Activated naive CD8-positive, alpha-beta T cell treated with anti-CD3 and anti-CD28 coated beads, Interleukin-2, amount 10 ng/mL, durations not matched to agents 7 days and 5 days (primary cell): ENCODE data around the gene SART3. TPM values are rescaled to one million over a fixed set of nuclear protein-coding genes. Genes with fewer than 3 reads are reported as not detected.
A peak's percentile ranks its signal among the peaks of the same experiment; 100 is the strongest.
"Not testable (repeated sequence)": the region's sequence is repeated elsewhere in the genome, so short reads cannot be mapped to it uniquely, and the experiment has no call there.

Source experiments
- ATAC-seq: fragments of 150-1000 bp; cut with Tn5 transposase; one replicate; pipeline ENCODE4 v1.10.0; 2021; ENCODE audit warnings: low read depth, moderate library complexity
- POLR2A ChIA-PET: fragments of 350-600 bp; sonication (Branson Sonifier 250); formaldehyde crosslinking; loops from one replicate; lab custom pipeline; 2021; ENCODE audit warnings: antibody characterized with exemption; lab: Charles Lee
- DNase-seq: peaks from one replicate; pipeline ENCODE4 v3.0.0; 2021
- H3K27ac Mint-ChIP-seq: one replicate; pipeline ENCODE4 v1.8.0; 2022; ENCODE audit warnings: mild to moderate bottlenecking, mixed read lengths
- H3K27me3 Mint-ChIP-seq: one replicate; pipeline ENCODE4 v1.8.0; 2022; ENCODE audit warnings: mild to moderate bottlenecking, moderate library complexity, mixed read lengths
- H3K36me3 Mint-ChIP-seq: one replicate; pipeline ENCODE4 v1.8.0; 2021; ENCODE audit warnings: mild to moderate bottlenecking, mixed read lengths
- H3K4me1 Mint-ChIP-seq: one replicate; pipeline ENCODE4 v1.8.0; 2021; ENCODE audit warnings: mixed read lengths
- H3K4me3 Mint-ChIP-seq: one replicate; pipeline ENCODE4 v1.8.0; 2022; ENCODE audit warnings: mild to moderate bottlenecking, moderate library complexity, mixed read lengths
- H3K9me3 Mint-ChIP-seq: one replicate; pipeline ENCODE4 v1.8.0; 2021; ENCODE audit warnings: mixed read lengths
- total RNA-seq, 2 experiments: library from RNA; stranded (reverse); gene quantifications; one replicate each; pipeline ENCODE4 v1.2.3, GENCODE V29; 2021

Gene SART3
- total RNA-seq, 2 experiments from 2014 or later = 79.9 to 88.3 TPM

DNA sequence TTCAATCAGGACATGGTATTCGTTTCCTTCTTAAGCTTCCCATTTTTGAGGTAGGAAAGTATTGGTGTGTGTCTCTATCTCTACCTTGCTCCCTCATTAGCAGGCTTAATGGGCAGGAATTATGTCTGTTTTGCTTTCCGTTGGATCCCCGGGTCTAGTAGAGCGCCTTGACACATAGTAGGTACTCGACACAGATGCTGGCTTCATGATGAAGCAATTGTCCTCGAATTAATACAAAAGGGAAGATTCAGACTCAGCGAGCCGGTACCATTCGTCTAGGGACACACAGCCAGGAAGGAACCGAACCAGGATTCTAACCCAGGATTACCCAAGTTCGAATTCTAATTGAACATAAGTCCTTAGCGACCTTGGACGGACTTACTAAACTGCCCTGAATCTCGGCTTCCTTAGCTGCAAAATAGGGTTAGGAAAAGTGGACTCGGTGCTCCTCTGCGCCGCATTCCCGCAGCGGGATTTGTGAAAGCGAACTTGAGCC lies 927 bp upstream of the SART3 start:
- DNase-seq (no peak), ATAC-seq (no peak)
- Mint-ChIP-seq H3K4me1 (peaks cover 41% of the 10 kb centered on the region), H3K27me3 (no peaks in the 10 kb centered on the region), H3K4me3 (peak overlapping the region; percentile 94), H3K36me3 (peaks cover 14% of the 10 kb centered on the region), H3K27ac (peak overlapping the region; percentile 98), H3K9me3 (no peaks in the 10 kb centered on the region)
- POLR2A ChIA-PET = interaction anchor here (0.7 to 12.2 kb wide), 8 partner anchors 8 to 295 kb away, joined by 3 to 146 read pairs (median 5); partner anchors contain the start of genes FICD, SELPLG and SSH1

DNA sequence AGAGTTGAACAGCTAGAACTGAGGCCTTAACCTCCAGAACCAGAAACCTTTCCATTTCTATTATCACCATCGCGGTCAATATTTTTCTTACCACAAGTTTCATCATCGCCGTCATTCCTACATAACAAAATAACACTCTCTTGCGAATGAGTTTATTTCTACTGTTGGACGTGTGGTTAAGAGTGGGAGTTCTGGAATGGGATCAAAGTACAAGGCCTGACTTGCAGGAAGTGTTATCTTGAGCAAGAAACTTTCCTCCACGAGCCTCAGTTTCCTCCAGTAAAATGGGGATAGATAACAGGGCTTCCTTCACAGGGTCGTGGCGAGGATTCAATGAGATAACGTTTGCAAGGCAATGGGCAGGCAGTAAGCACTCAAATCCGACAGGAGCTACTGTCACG lies 652 bp downstream of the SART3 start:
- Mint-ChIP-seq H3K4me1 (peaks cover 45% of the 10 kb centered on the region), H3K27ac (peak overlapping the region; percentile 98), H3K9me3 (no peaks in the 10 kb centered on the region), H3K27me3 (no peaks in the 10 kb centered on the region), H3K4me3 (peak overlapping the region; percentile 94), H3K36me3 (peaks cover 13% of the 10 kb centered on the region)
- DNase-seq = no peak
- POLR2A ChIA-PET = interaction anchor here (1.0 to 12.2 kb wide), 4 partner anchors 59 to 533 kb away, joined by 3 to 146 read pairs (median 70); partner anchors contain the start of genes ALKBH2 and SELPLG
- ATAC-seq = no peak

DNA sequence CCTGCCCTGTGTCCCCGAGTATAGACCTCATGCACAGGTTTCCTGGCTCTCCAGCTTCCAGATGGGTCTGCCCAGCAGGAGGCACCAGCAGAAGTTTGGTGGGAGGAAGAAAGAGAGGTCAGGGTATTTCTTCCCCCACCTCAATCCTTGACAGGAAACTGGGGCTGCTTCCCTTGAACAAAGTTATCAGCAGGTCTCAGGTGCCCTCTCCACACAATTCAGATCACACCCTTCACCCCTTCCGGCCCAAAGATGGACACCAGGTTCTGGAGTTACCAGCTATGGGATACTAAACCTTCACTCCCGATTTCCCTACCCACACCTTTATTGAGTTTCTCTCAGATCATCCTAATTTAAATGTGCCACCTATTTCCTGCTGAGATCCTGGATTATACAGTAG lies 1.2 kb downstream of the SART3 start:
- ATAC-seq (no peak), DNase-seq (no peak)
- POLR2A ChIA-PET = interaction anchor here (6.6 to 12.2 kb wide), 2 partner anchors 60 to 72 kb away, joined by 135 to 146 read pairs; partner anchors contain the start of gene SELPLG
- H3K4me3 Mint-ChIP-seq = peak overlapping the region; percentile 94
- H3K36me3 Mint-ChIP-seq = peaks cover 11% of the 10 kb centered on the region
- peaks cover 47% of the 10 kb centered on the region for H3K4me1 Mint-ChIP-seq
- H3K27me3 Mint-ChIP-seq = no peaks in the 10 kb centered on the region
- peak overlapping the region; percentile 98 for H3K27ac Mint-ChIP-seq
- no peaks in the 10 kb centered on the region for H3K9me3 Mint-ChIP-seq

DNA sequence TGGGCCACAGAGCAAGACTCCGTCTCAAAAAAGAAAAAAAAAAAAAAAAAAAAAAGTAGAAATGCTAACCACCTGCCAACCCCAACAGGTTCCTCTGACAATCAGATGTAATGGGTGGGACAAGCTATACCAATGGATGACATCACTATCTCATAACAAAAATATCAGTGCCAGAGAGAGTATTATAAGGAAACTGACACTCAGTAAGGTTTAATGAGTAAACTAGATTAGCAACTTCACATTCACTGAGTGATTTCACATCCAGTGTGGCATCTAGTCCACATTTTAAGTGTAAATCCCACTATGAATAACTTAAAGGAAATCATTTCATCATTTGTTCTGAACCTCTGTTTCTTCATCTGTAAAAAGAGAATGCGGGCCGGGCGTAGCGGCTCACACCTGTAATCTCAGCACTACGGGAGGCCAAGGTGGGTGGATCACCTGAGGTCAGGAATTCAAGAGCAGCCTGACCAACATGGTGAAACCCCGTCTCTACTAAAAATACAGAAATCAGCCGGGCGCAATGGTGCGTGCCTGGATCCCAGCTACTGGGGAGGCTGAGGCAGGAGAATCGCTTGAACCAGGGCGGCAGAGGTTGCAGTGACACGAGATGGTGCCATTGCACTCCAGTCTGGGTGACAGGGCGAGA lies 1.8 kb downstream of the SART3 start:
- DNase-seq (no peak), ATAC-seq (no peak)
- Mint-ChIP-seq H3K27ac (peak overlapping the region; percentile 15), H3K4me1 (peaks cover 46% of the 10 kb centered on the region), H3K36me3 (peaks cover 8% of the 10 kb centered on the region), H3K4me3 (peak overlapping the region; percentile 94), H3K27me3 (no peaks in the 10 kb centered on the region), H3K9me3 (no peaks in the 10 kb centered on the region)
- POLR2A ChIA-PET = interaction anchor here (1.0 to 6.6 kb wide), 2 partner anchors 9 to 73 kb away, joined by 3 to 146 read pairs; partner anchors contain the start of gene SELPLG

DNA sequence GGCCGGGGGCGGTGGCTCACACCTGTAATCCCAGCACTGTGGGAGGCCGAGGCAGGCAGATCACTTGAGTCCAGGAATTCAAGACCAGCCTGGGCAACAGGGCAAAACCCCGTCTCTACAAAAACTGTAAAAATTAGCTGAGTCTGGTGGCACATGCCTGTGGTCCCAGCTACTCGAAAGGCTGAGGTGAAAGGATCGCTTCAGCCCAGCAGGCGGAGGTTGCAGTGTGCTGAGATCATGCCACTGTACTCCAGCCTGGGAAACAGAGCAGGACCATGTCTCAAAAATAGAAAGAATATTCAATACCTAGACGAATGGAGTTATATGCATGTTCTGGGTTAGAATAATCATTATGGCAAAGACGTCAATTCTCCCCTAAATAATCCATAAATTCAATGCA lies 5.6 kb downstream of the SART3 start:
- Mint-ChIP-seq H3K36me3 (peaks cover 22% of the 10 kb centered on the region), H3K4me1 (peaks cover 53% of the 10 kb centered on the region)
- H3K27ac Mint-ChIP-seq, H3K4me3 Mint-ChIP-seq, DNase-seq, H3K27me3 Mint-ChIP-seq, ATAC-seq, POLR2A ChIA-PET, H3K9me3 Mint-ChIP-seq: not testable (repeated sequence)

DNA sequence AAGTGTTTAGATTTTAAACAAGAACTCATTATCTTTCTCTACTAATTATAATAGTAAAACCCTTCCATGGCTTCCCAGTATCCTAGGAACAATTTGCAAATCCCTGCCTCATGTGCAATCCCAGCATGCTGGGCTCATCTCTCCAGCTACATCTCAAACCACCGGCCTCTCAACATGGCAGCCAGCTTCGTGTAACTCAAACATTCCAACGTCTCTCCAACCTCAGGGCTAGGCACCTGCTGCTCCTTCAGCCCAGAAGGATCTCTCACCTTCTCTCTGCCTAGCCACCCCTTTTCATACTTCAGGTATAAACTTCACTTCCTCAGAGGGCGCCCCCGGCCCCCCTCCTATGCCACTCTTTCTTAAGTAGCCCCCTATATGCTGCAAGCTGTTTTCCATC lies 7.2 kb downstream of the SART3 start:
- no peak for DNase-seq
- POLR2A ChIA-PET = no interaction called here
- Mint-ChIP-seq H3K9me3 (no peaks in the 10 kb centered on the region), H3K27me3 (no peaks in the 10 kb centered on the region), H3K27ac (no peak overlapping the region), H3K36me3 (peaks cover 24% of the 10 kb centered on the region), H3K4me1 (peaks cover 45% of the 10 kb centered on the region), H3K4me3 (no peak overlapping the region)
- ATAC-seq = no peak

DNA sequence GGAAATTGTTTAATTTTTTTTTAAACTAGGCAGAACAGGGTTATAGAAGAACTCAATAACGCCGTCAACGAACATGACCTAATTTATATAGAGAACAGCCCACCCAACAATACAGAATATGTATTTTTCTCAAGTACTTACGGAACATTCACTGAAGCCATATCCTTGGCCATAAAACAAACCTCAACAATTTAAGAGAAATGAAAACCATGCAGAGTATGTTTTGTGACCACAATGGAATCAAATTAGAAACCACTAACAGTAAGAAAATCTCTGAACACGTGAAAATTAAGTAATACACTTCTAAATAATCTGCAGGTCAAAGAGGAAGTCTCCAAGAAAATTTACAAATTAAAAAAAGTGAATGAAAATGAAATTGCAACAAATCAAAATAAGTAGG lies 9.4 kb downstream of the SART3 start:
- Mint-ChIP-seq H3K4me3 (peak overlapping the region; percentile 27), H3K4me1 (peaks cover 39% of the 10 kb centered on the region), H3K27ac (no peak overlapping the region), H3K9me3 (no peaks in the 10 kb centered on the region), H3K27me3 (no peaks in the 10 kb centered on the region), H3K36me3 (peaks cover 30% of the 10 kb centered on the region)
- DNase-seq (no peak), ATAC-seq (no peak)
- POLR2A ChIA-PET = no interaction called here

DNA sequence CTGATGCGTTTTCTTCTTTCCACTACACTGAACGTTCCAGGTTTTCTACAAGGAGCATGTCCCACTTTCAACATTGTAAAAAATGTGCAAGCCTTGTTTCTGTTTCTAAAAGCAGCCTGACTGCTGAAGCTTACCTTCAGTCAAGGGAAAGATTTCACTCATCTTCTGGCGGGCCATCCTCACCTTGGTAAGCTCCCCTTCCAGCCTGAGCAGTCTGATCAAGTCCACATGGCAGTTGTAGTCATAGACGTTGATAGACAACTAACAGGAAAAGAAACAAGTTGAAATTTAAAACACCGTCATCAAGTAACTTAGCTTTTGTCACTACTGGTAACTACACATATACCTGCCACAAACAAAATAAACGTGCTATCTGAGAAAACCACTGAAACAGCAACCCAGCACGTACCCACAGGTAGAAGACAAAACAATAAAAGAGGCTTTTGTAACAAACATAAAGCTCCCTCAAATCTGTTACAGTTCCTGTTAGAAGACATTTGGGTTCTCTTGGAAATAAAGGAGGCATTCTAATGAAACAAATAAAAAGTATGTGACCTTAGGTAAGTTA lies 11.9 kb downstream of the SART3 start:
- Mint-ChIP-seq H3K9me3 (no peaks in the 10 kb centered on the region), H3K27ac (no peak overlapping the region), H3K27me3 (no peaks in the 10 kb centered on the region), H3K4me3 (no peak overlapping the region), H3K36me3 (peaks cover 39% of the 10 kb centered on the region), H3K4me1 (peaks cover 28% of the 10 kb centered on the region)
- ATAC-seq (no peak), DNase-seq (no peak)
- POLR2A ChIA-PET = interaction anchor here (1.0 kb wide), 1 partner anchor 12 kb away, joined by 3 read pairs; the partner anchor contains the start of gene SART3

DNA sequence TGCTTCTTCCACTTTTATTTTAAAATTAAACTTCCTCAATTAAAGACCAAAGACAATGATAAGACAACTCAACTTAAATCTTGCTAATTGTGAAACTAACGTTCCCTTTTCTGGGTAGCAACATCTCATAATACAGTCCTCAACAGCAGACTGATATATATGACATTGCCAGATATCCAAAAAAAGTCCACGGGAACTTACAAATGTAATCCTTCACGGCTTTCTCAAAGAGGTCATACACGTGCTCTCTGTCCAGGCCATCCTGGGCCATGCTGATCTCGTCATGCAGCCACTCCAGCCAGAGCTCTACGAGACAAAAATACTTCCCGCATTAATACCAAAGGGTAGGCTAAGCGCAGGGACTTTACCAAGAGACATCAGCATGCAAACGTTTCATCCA lies 13.3 kb downstream of the SART3 start:
- Mint-ChIP-seq H3K36me3 (peaks cover 41% of the 10 kb centered on the region), H3K9me3 (no peaks in the 10 kb centered on the region), H3K4me3 (no peak overlapping the region), H3K27ac (no peak overlapping the region), H3K27me3 (no peaks in the 10 kb centered on the region), H3K4me1 (peaks cover 23% of the 10 kb centered on the region)
- POLR2A ChIA-PET = no interaction called here
- DNase-seq (no peak), ATAC-seq (no peak)

DNA sequence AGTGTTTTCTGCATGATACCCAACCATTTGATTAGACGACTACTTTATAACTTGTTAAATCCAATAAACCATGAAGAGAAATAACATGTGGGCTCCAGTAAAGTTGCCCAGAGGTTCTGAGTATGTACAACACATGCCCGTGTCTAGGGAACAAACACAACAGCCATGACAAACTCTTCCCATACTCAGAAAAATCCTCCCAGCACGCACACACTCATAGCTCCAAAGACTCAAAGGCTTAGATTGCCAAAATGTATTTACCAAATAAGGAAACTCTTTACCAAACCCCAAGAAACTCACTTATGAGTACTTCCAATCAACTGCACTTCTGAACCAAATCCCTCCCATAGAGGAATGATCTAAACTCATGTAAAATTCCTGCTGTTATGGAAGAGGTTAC lies 17.3 kb downstream of the SART3 start:
- H3K9me3 Mint-ChIP-seq = no peaks in the 10 kb centered on the region
- no peak for DNase-seq
- ATAC-seq = no peak
- peaks cover 31% of the 10 kb centered on the region for H3K36me3 Mint-ChIP-seq
- no peaks in the 10 kb centered on the region for H3K27me3 Mint-ChIP-seq
- POLR2A ChIA-PET = no interaction called here
- H3K4me3 Mint-ChIP-seq = no peak overlapping the region
- H3K27ac Mint-ChIP-seq = no peak overlapping the region
- H3K4me1 Mint-ChIP-seq = peaks cover 10% of the 10 kb centered on the region

DNA sequence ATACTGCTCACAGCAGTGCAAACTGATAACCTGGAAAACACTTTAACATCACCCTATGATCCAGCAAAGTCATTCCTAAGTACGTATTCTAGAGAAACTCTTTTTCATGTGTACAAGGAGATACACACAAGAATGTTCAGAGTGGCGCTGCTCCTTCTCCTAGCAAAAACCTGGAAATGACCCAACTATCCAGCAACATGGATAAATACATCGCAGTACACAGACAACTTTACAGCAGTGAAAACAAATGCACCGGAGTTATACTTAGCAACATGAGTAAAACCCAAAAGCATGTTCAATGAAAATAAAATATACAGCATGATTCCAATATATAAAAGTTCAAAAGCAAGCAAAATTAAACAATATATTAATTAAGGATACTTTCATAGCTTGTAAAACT lies 18.7 kb downstream of the SART3 start:
- Mint-ChIP-seq H3K27ac (no peak overlapping the region), H3K36me3 (peaks cover 28% of the 10 kb centered on the region), H3K4me1 (peaks cover 12% of the 10 kb centered on the region), H3K4me3 (no peak overlapping the region), H3K27me3 (no peaks in the 10 kb centered on the region), H3K9me3 (no peaks in the 10 kb centered on the region)
- POLR2A ChIA-PET = no interaction called here
- DNase-seq (no peak), ATAC-seq (no peak)

DNA sequence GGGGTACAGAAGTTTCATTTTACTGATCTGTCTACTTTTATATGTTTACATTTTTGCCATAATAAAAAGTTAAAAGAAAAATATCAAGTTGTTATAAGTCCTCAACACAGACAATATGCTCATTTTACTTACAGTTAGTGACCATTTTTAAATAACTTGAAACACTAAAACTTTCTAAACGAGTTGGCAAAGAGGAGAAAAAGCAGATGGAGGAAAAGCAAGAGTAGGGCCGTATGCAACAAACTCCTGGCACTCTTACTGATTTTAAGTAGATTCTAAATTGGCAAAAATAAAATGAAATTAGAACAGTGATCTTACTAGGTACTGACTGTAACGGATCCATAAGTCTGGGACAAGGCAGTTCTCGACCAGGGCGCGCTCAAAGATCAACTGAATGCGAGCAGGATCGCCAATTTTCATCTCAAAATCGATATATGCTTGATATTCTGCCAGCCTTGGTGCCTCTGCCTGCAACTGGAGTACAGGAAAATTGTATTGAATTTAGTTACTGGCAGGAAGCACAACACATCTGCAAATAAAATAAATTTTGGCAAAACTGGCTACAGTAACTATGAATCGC lies 22.3 kb downstream of the SART3 start:
- Mint-ChIP-seq H3K27me3 (no peaks in the 10 kb centered on the region), H3K36me3 (peaks cover 29% of the 10 kb centered on the region), H3K4me1 (peaks cover 14% of the 10 kb centered on the region), H3K27ac (no peak overlapping the region), H3K9me3 (no peaks in the 10 kb centered on the region), H3K4me3 (no peak overlapping the region)
- POLR2A ChIA-PET = no interaction called here
- no peak for ATAC-seq
- DNase-seq = no peak

DNA sequence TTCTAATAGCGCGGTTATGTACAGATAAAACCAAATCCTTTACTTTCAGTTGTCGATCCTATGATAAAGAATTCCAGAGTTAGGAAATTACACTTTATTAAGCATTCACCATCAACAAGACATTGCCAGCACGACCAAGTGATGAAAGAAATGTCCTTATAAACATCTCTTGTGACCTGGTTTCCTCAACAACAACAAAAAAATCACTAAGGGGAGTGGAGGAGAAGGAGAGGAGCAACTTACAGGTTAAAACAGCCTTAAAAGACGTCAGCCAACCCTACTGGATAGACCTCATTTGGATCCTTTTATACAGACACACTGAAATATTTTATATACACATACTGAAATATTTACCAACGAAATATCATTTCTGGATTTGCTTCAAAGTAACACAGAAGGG lies 22.8 kb downstream of the SART3 start:
- ATAC-seq (no peak), DNase-seq (no peak)
- H3K36me3 Mint-ChIP-seq = peaks cover 27% of the 10 kb centered on the region
- POLR2A ChIA-PET = no interaction called here
- H3K4me3 Mint-ChIP-seq = no peak overlapping the region
- no peaks in the 10 kb centered on the region for H3K27me3 Mint-ChIP-seq
- peaks cover 14% of the 10 kb centered on the region for H3K4me1 Mint-ChIP-seq
- H3K9me3 Mint-ChIP-seq = no peaks in the 10 kb centered on the region
- H3K27ac Mint-ChIP-seq = no peak overlapping the region
